ENCODE measurements around the gene HES1. TPM values are rescaled to one million over a fixed set of nuclear protein-coding genes. Genes with fewer than 3 reads are reported as not detected.

HES1 gene
- total and polyA plus RNA-seq, 9 of the 15 experiments (the other 6 are each of a cell fraction or from before 2014, with no cell fraction given), result 3.4 to 37.0 (median 19.3) TPM

- TF ChIP-seq MTA3 (IDR thresholded peaks at IDR 0.05; ENCODE audit: borderline replicate concordance) (peak; percentile 52; the same call in 1 of the 2 replicates), ZC3H8 (IDR thresholded peaks at IDR 0.05) (no peak), GABPB2 (CRISPR knock-in tag; conservative IDR thresholded peaks at IDR 0.05) (no peak), BRD9 (IDR thresholded peaks at IDR 0.05; ENCODE audit: low read depth, partially characterized antibody) (peak; percentile 91), CREM (IDR thresholded peaks at IDR 0.05; ENCODE audit: low read depth) (peak; percentile 19; the same call in 1 of the 2 replicates), POLR2AphosphoS5 (IDR thresholded peaks at IDR 0.05; ENCODE audit: control insufficient read depth, insufficient read depth, low read depth, low read length) (peak; percentile 53; the same call in 1 of the 2 replicates), ARNT (IDR thresholded peaks at IDR 0.05) (0 out of 4 replicates have a peak, but pooled peaks of 1 of the 2 experiments have one; percentile 27), ZBTB12 (CRISPR knock-in tag; IDR thresholded peaks at IDR 0.05) (0 out of 2 replicates have a peak, but pooled peaks have one; percentile 25), KLF1 (tag; IDR thresholded peaks at IDR 0.05) (no peak), FIP1L1 (IDR thresholded peaks at IDR 0.05; ENCODE audit: low read depth, low read length, poor library complexity, severe bottlenecking) (peak; percentile 65), JUN (IDR thresholded peaks at IDR 0.05; ENCODE audit: borderline replicate concordance, low read depth, low read length) (peak; percentile 30; the same call in 1 of the 2 replicates), JUN (CRISPR knock-in tag; IDR thresholded peaks at IDR 0.05; ENCODE audit: borderline replicate concordance) (no peak), KLF13 (tag; IDR thresholded peaks at IDR 0.05; ENCODE audit: borderline replicate concordance, low read depth) (0 out of 2 replicates have a peak, but pooled peaks have one; percentile 52), NFRKB (IDR thresholded peaks at IDR 0.05; ENCODE audit: low read depth) (peak; percentile 92), CREB3 (tag; conservative IDR thresholded peaks at IDR 0.05; ENCODE audit: low read depth) (peak; percentile 24; the same call in 1 of the 2 replicates), TEAD4 (IDR thresholded peaks at IDR 0.05; ENCODE audit: low read length) (no peak), TEAD4 (CRISPR knock-in tag; IDR thresholded peaks at IDR 0.05; ENCODE audit: borderline replicate concordance) (no peak), YBX1 (IDR thresholded peaks at IDR 0.05) (no peak), DMBX1 (CRISPR knock-in tag; IDR thresholded peaks at IDR 0.05; ENCODE audit: borderline replicate concordance) (peak; percentile 63; the same call in 1 of the 2 replicates), KLF16 (IDR thresholded peaks at IDR 0.05) (no peak), THRAP3 (IDR thresholded peaks at IDR 0.05; ENCODE audit: borderline replicate concordance) (no peak), GATAD2B (IDR thresholded peaks at IDR 0.05; ENCODE audit: borderline replicate concordance) (peak; percentile 14; the same call in 1 of the 2 replicates), FOXP1 (CRISPR knock-in tag; IDR thresholded peaks at IDR 0.05) (no peak), BRCA1 (IDR thresholded peaks at IDR 0.05) (no peak), BRCA1 (CRISPR knock-in tag; IDR thresholded peaks at IDR 0.05) (0 out of 2 replicates have a peak, but pooled peaks have one; percentile 23), CXXC5 (CRISPR knock-in tag; IDR thresholded peaks at IDR 0.05) (peak; percentile 64), GATAD2A (IDR thresholded peaks at IDR 0.05) (peak; percentile 80)
- TF ChIP-seq, protein P1, sequence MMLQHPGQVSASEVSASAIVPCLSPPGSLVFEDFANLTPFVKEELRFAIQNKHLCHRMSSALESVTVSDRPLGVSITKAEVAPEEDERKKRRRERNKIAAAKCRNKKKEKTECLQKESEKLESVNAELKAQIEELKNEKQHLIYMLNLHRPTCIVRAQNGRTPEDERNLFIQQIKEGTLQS (IDR thresholded peaks at IDR 0.05), result peak; percentile 68
- TF ChIP-seq, protein P1 (CRISPR knock-in tag; conservative IDR thresholded peaks at IDR 0.05), result no peak
These were observed 5.6 kb downstream of the HES1 start (continued) for GRCh38 chr3:194141415-194142155.
